Nephron (organoid): ENCODE data around the gene NCOA7.

Experiments used
- H3K27ac Mint-ChIP-seq, 3 experiments: 2 replicates each; pipeline ENCODE4 v1.8.0; 2020; ENCODE audit warnings: mixed read lengths in 3 of 3, mild to moderate bottlenecking in 2 of 3, moderate library complexity in 1 of 3
- H3K27me3 Mint-ChIP-seq: 2 replicates; pipeline ENCODE4 v1.8.0; 2021; ENCODE audit warnings: low read depth, mild to moderate bottlenecking, moderate library complexity, mixed read lengths
- H3K36me3 Mint-ChIP-seq: 2 replicates; pipeline ENCODE4 v1.8.0; 2020; ENCODE audit warnings: low read depth, mixed read lengths
- H3K4me1 Mint-ChIP-seq: 2 replicates; pipeline ENCODE4 v1.8.0; 2020; ENCODE audit warnings: mixed read lengths
- H3K4me3 Mint-ChIP-seq, 3 experiments: 2 replicates each; pipeline ENCODE4 v1.8.0; 2020; ENCODE audit warnings: mild to moderate bottlenecking in 3 of 3, mixed read lengths in 3 of 3, moderate library complexity in 2 of 3
- H3K9me3 Mint-ChIP-seq: 2 replicates; pipeline ENCODE4 v1.8.0; 2020; ENCODE audit warnings: mixed read lengths
- CTCF ChIP-seq, 3 experiments: fragments of 200-600 bp; sonication (generic); IDR thresholded peaks; one replicate each; pipeline ENCODE4 v1.5.0; 2021; ENCODE audit warnings: antibody characterized with exemption in 3 of 3; ENCODE audit not compliant: unreplicated experiment in 3 of 3

NCOA7 gene

GRCh38 chr6:125868678-125869395 is 78.1 kb downstream of the NCOA7 start:
- TF ChIP-seq CTCF (IDR thresholded peaks at IDR 0.05; ENCODE audit: unreplicated experiment in 3 of 3): no peak
- no peaks in the 10 kb centered on the region for H3K9me3 Mint-ChIP-seq
- no peak overlapping the region for H3K27ac Mint-ChIP-seq
- no peaks in the 10 kb centered on the region for H3K36me3 Mint-ChIP-seq
- H3K27me3 Mint-ChIP-seq: no peaks in the 10 kb centered on the region
- no peaks in the 10 kb centered on the region for H3K4me1 Mint-ChIP-seq
- H3K4me3 Mint-ChIP-seq: no peak overlapping the region

- no peak for TF ChIP-seq CTCF (IDR thresholded peaks at IDR 0.05; ENCODE audit: unreplicated experiment in 3 of 3)
- Mint-ChIP-seq H3K4me1 (no peaks in the 10 kb centered on the region), H3K36me3 (no peaks in the 10 kb centered on the region), H3K9me3 (no peaks in the 10 kb centered on the region), H3K4me3 (no peak overlapping the region), H3K27ac (no peak overlapping the region), H3K27me3 (no peaks in the 10 kb centered on the region)
Observed at GRCh38 chr6:125869427-125869826, 78.7 kb downstream of the NCOA7 start.

DNA sequence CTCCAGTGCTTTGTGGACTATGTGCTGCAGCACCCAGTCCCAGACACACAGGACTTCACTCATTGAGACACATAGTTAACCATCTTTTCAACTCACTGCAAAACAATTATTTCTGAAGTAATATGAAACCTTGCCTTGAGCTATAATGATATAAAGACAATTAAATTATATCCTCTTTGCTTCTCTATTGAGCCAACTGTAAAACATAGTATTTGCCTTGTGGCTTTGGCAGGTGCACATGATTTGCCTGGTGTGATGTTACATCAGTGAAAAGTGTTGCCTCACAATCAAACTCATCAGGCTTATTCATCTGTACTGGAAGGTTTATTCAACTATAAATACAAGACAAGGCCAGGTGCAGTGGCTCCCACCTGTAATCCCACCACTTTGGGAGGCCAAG is 80.6 kb downstream of the NCOA7 start:
- Mint-ChIP-seq H3K27ac (no peak overlapping the region), H3K36me3 (peaks cover 6% of the 10 kb centered on the region), H3K27me3 (no peaks in the 10 kb centered on the region), H3K4me1 (no peaks in the 10 kb centered on the region), H3K4me3 (no peak overlapping the region), H3K9me3 (no peaks in the 10 kb centered on the region)
- TF ChIP-seq CTCF (IDR thresholded peaks at IDR 0.05; ENCODE audit: unreplicated experiment in 3 of 3): no peak

- Mint-ChIP-seq H3K36me3 (peaks cover 6% of the 10 kb centered on the region), H3K4me1 (no peaks in the 10 kb centered on the region), H3K27me3 (no peaks in the 10 kb centered on the region), H3K27ac (peak overlapping the region in 1 of 3 experiments; percentile 18), H3K9me3 (no peaks in the 10 kb centered on the region), H3K4me3 (no peak overlapping the region)
- no peak for TF ChIP-seq CTCF (IDR thresholded peaks at IDR 0.05; ENCODE audit: unreplicated experiment in 3 of 3)
Observed at GRCh38 chr6:125872259-125872921, 81.6 kb downstream of the NCOA7 start.

DNA sequence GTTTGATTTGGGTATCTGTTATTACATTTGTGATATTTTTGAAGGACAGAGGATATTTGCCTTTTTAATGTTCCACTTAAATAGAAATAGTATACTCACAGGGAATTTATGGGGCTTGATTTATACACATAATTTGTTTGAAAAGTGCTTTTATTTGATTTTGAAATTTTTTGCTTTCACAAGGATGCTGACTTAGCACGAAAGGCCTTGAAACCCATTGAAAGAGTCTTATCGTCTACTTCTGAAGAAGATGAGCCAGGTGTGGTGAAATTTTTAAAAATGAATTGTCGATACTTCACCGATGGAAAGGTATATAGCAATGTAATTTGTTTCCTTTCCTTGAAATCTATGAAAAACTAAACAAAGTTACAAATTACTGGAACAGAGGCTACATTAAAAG is 91.5 kb downstream of the NCOA7 start:
- TF ChIP-seq CTCF (IDR thresholded peaks at IDR 0.05; ENCODE audit: unreplicated experiment in 3 of 3): no peak
- H3K4me1 Mint-ChIP-seq: no peaks in the 10 kb centered on the region
- no peak overlapping the region for H3K27ac Mint-ChIP-seq
- H3K9me3 Mint-ChIP-seq: no peaks in the 10 kb centered on the region
- H3K4me3 Mint-ChIP-seq: no peak overlapping the region
- peaks cover 37% of the 10 kb centered on the region for H3K36me3 Mint-ChIP-seq
- H3K27me3 Mint-ChIP-seq: no peaks in the 10 kb centered on the region
